CD4-positive, CD25-positive, alpha-beta regulatory T cell (primary cell): ENCODE data around the gene ITSN2. TPM values are rescaled to one million over a fixed set of nuclear protein-coding genes. Genes with fewer than 3 reads are reported as not detected.
A peak's percentile ranks its signal among the peaks of the same experiment; 100 is the strongest.

Source experiments
- ATAC-seq, 2 donors: fragments of 150-1000 bp; cut with Tn5 transposase; one replicate each; pipeline ENCODE4 v1.10.0; 2021; ENCODE audit warnings: low read depth in 2 of 2, moderate number of reproducible peaks in 2 of 2, moderate library complexity in 1 of 2
- DNase-seq, 3 donors: peaks; one replicate each; pipeline versions ENCODE4 v3.0.0 to v3.0.0-alpha.2; 2012 to 2022; ENCODE audit warnings: mixed read lengths in 1 of 3
- H3K27ac ChIP-seq: one replicate; pipeline ENCODE4 v1.7.0; 2013; ENCODE audit warnings: mild to moderate bottlenecking, low read length; ENCODE audit not compliant: insufficient read depth, poor library complexity, severe bottlenecking
- H3K27me3 ChIP-seq: one replicate; pipeline ENCODE4 v1.7.0; 2013; ENCODE audit warnings: low read length; ENCODE audit not compliant: control insufficient read depth, insufficient read depth
- H3K36me3 ChIP-seq: one replicate; pipeline ENCODE4 v1.7.0; 2013; ENCODE audit warnings: mild to moderate bottlenecking, low read length, moderate library complexity; ENCODE audit not compliant: control insufficient read depth, insufficient read depth
- H3K4me1 ChIP-seq: 2 replicates; pipeline ENCODE4 v1.7.0; 2013; ENCODE audit warnings: mild to moderate bottlenecking, low read length; ENCODE audit not compliant: insufficient read depth, control insufficient read depth, poor library complexity, severe bottlenecking
- H3K4me3 ChIP-seq: one replicate; pipeline ENCODE4 v1.7.0; 2013; ENCODE audit warnings: low read depth, mild to moderate bottlenecking, low read length, moderate library complexity
- H3K9me3 ChIP-seq, 2 experiments: 1 replicate in 1 of 2; 2 replicates in 1 of 2; pipeline ENCODE4 v1.7.0; 2013; ENCODE audit warnings: low read length in 2 of 2, mild to moderate bottlenecking in 1 of 2, moderate library complexity in 1 of 2; ENCODE audit not compliant: control insufficient read depth in 2 of 2
- H3K27ac Mint-ChIP-seq, 3 donors: one replicate each; pipeline ENCODE4 v1.8.0; 2020 to 2022; ENCODE audit warnings: mild to moderate bottlenecking in 3 of 3, mixed read lengths in 3 of 3, moderate library complexity in 2 of 3
- H3K27me3 Mint-ChIP-seq: one replicate; pipeline ENCODE4 v1.8.0; 2022; ENCODE audit warnings: mild to moderate bottlenecking, mixed read lengths
- H3K36me3 Mint-ChIP-seq: one replicate; pipeline ENCODE4 v1.8.0; 2020; ENCODE audit warnings: mixed read lengths
- H3K4me1 Mint-ChIP-seq, 4 donors: one replicate each; pipeline ENCODE4 v1.8.0; 2020 to 2022; ENCODE audit warnings: mixed read lengths in 4 of 4, mild to moderate bottlenecking in 1 of 4
- H3K4me3 Mint-ChIP-seq, 4 donors: one replicate each; pipeline ENCODE4 v1.8.0; 2020 to 2022; ENCODE audit warnings: mild to moderate bottlenecking in 4 of 4, mixed read lengths in 4 of 4, moderate library complexity in 3 of 4
- H3K9me3 Mint-ChIP-seq, 7 donors: one replicate each; pipeline ENCODE4 v1.8.0; 2020 to 2022; ENCODE audit warnings: mixed read lengths in 7 of 7, mild to moderate bottlenecking in 3 of 7, moderate library complexity in 2 of 7
- polyA plus RNA-seq, 4 donors: library from polyadenylated mRNA; unstranded; fragments of 300-500 nt; fragmentation: Illumina TruSeq; gene quantifications; one replicate each; pipeline ENCODE4 v1.2.3, GENCODE V29; 2021
- total RNA-seq: library from RNA; stranded (reverse); gene quantifications from one replicate; pipeline ENCODE4 v1.2.3, GENCODE V29; 2022

Gene ITSN2
- total and polyA plus RNA-seq, 5 donors from 2014 or later = 54.0 to 115 (median 58.9) TPM

- no peak for ATAC-seq
Observed at GRCh38 chr2:24169023-24169422, 191.3 kb downstream of the ITSN2 start.

DNA sequence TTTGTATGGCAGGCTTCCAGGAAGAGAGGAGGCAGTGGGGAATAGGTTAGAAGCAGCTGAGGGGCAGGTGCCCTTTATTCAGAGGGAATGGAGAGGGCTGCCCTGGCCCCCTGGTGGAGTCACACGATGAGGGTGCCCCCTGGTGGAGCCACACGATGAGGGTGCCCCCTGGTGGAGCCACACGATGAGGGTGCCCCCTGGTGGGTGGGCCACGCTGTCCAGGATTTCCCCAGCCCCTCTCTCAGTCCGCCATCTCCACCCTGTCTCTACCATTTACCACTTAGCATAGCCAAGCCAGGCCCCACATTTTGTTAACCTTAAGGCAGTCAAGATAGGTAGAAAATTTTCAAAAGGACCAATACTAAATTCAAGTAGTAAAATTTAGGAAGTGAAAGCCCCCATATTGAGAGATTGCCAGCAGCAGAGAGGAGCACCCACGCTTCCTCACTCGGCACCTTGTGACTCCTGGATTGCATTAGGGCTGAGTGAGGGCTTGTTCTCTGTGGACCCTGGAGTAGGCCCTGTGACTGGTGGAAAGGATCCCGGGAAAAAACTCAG, 195.8 kb downstream of the ITSN2 start:
- no peaks in the 10 kb centered on the region for H3K27me3 ChIP-seq
- DNase-seq (peak; percentile 4 to 20 (median 10)), ATAC-seq (peak; percentile 24 to 28)
- Mint-ChIP-seq H3K27ac (peak overlapping the region in 1 of 3 donors; percentile 23), H3K9me3 (peaks cover 0 to 3% (median 0%) of the 10 kb centered on the region in 7 donors), H3K27me3 (peaks cover 5% of the 10 kb centered on the region), H3K36me3 (peaks cover 9% of the 10 kb centered on the region), H3K4me3 (no peak overlapping the region), H3K4me1 (peaks cover 0 to 3% (median 0%) of the 10 kb centered on the region in 4 donors)
- no peaks in the 10 kb centered on the region for H3K4me1 ChIP-seq
- H3K4me3 ChIP-seq = no peak overlapping the region
- peaks cover 0 to 3% of the 10 kb centered on the region in 2 experiments for H3K9me3 ChIP-seq
- H3K27ac ChIP-seq = no peak overlapping the region
- H3K36me3 ChIP-seq = no peaks in the 10 kb centered on the region

More at GRCh38 chr2:24169023-24169422, 191.3 kb downstream of the ITSN2 start:
- H3K27ac Mint-ChIP-seq = no peak overlapping the region
- Histone ChIP-seq H3K4me1 (no peaks in the 10 kb centered on the region), H3K27ac (no peak overlapping the region), H3K4me3 (no peak overlapping the region), H3K27me3 (no peaks in the 10 kb centered on the region), H3K9me3 (no peaks in the 10 kb centered on the region), H3K36me3 (no peaks in the 10 kb centered on the region)
- DNase-seq = no peak
- H3K4me3 Mint-ChIP-seq = no peak overlapping the region
- H3K4me1 Mint-ChIP-seq = peaks cover 0 to 3% (median 0%) of the 10 kb centered on the region in 4 donors
- H3K27me3 Mint-ChIP-seq = peaks cover 16% of the 10 kb centered on the region
- H3K9me3 Mint-ChIP-seq = peaks cover 0 to 1% (median 0%) of the 10 kb centered on the region in 7 donors
- H3K36me3 Mint-ChIP-seq = peaks cover 4% of the 10 kb centered on the region

GRCh38 chr2:24163601-24164000, 196.7 kb downstream of the ITSN2 start:
- Mint-ChIP-seq H3K36me3 (peaks cover 11% of the 10 kb centered on the region), H3K4me1 (peaks cover 0 to 3% (median 0%) of the 10 kb centered on the region in 4 donors), H3K4me3 (no peak overlapping the region), H3K27ac (no peak overlapping the region), H3K9me3 (peaks cover 0 to 3% (median 0%) of the 10 kb centered on the region in 7 donors), H3K27me3 (peaks cover 5% of the 10 kb centered on the region)
- Histone ChIP-seq H3K4me1 (no peaks in the 10 kb centered on the region), H3K9me3 (peaks cover 0 to 3% of the 10 kb centered on the region in 2 experiments), H3K27ac (no peak overlapping the region), H3K4me3 (no peak overlapping the region), H3K27me3 (no peaks in the 10 kb centered on the region), H3K36me3 (no peaks in the 10 kb centered on the region)
- DNase-seq (no peak), ATAC-seq (no peak)

GRCh38 chr2:24163186-24163585, 197.2 kb downstream of the ITSN2 start:
- ATAC-seq = no peak

DNA sequence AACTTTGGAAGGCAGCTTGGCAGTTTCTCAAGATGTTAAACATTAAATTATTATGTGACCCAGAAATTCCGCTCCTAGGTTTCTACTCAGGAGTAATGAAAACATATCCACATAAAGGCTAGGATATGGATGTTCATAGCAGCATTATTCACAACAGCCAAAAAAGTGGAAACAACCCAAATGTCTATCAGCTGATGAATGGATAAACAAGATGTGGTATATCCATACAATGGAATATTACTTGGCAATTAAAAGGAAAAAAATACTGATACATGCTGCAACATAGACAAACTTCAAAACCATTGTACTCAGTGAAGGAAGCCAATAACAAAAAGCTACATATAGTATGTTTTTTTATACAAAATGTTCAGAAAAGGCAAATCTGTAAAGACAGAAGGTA, 197.8 kb downstream of the ITSN2 start:
- Mint-ChIP-seq H3K4me3 (no peak overlapping the region), H3K9me3 (peaks cover 0 to 3% (median 0%) of the 10 kb centered on the region in 7 donors), H3K27me3 (peaks cover 5% of the 10 kb centered on the region), H3K27ac (peak overlapping the region in 1 of 3 donors; percentile 32), H3K36me3 (peaks cover 15% of the 10 kb centered on the region), H3K4me1 (peaks cover 0 to 3% (median 0%) of the 10 kb centered on the region in 4 donors)
- DNase-seq (no peak), ATAC-seq (no peak)
- no peaks in the 10 kb centered on the region for H3K4me1 ChIP-seq
- H3K27ac ChIP-seq = no peak overlapping the region
- no peaks in the 10 kb centered on the region for H3K27me3 ChIP-seq
- peaks cover 0 to 3% of the 10 kb centered on the region in 2 experiments for H3K9me3 ChIP-seq
- no peak overlapping the region for H3K4me3 ChIP-seq
- H3K36me3 ChIP-seq = no peaks in the 10 kb centered on the region

More at GRCh38 chr2:24163186-24163585, 197.2 kb downstream of the ITSN2 start:
- no peak overlapping the region for H3K4me3 Mint-ChIP-seq
- Histone ChIP-seq H3K27ac (no peak overlapping the region), H3K9me3 (peaks cover 0 to 3% of the 10 kb centered on the region in 2 experiments), H3K36me3 (no peaks in the 10 kb centered on the region), H3K4me3 (no peak overlapping the region), H3K4me1 (no peaks in the 10 kb centered on the region), H3K27me3 (no peaks in the 10 kb centered on the region)
- H3K27ac Mint-ChIP-seq = no peak overlapping the region
- peaks cover 0 to 3% (median 0%) of the 10 kb centered on the region in 7 donors for H3K9me3 Mint-ChIP-seq
- H3K36me3 Mint-ChIP-seq = peaks cover 14% of the 10 kb centered on the region
- H3K27me3 Mint-ChIP-seq = peaks cover 5% of the 10 kb centered on the region
- peaks cover 0 to 3% (median 0%) of the 10 kb centered on the region in 4 donors for H3K4me1 Mint-ChIP-seq
- no peak for DNase-seq

GRCh38 chr2:24160761-24161160, 199.6 kb downstream of the ITSN2 start:
- no peaks in the 10 kb centered on the region for H3K4me1 ChIP-seq
- H3K4me3 ChIP-seq = no peak overlapping the region
- Mint-ChIP-seq H3K4me3 (no peak overlapping the region), H3K27ac (no peak overlapping the region), H3K27me3 (peaks cover 5% of the 10 kb centered on the region), H3K4me1 (no peaks in the 10 kb centered on the region), H3K9me3 (peaks cover 0 to 3% (median 0%) of the 10 kb centered on the region in 7 donors), H3K36me3 (peaks cover 20% of the 10 kb centered on the region)
- H3K27ac ChIP-seq = no peak overlapping the region
- no peaks in the 10 kb centered on the region for H3K36me3 ChIP-seq
- ATAC-seq = no peak
- H3K9me3 ChIP-seq = peaks cover 0 to 3% of the 10 kb centered on the region in 2 experiments
- no peak for DNase-seq
- no peaks in the 10 kb centered on the region for H3K27me3 ChIP-seq

GRCh38 chr2:24159708-24160107, 200.6 kb downstream of the ITSN2 start:
- Histone ChIP-seq H3K27me3 (no peaks in the 10 kb centered on the region), H3K27ac (no peak overlapping the region), H3K9me3 (peaks cover 0 to 3% of the 10 kb centered on the region in 2 experiments), H3K4me1 (no peaks in the 10 kb centered on the region), H3K36me3 (no peaks in the 10 kb centered on the region), H3K4me3 (no peak overlapping the region)
- H3K4me3 Mint-ChIP-seq = no peak overlapping the region
- DNase-seq = no peak
- ATAC-seq = no peak
- no peak overlapping the region for H3K27ac Mint-ChIP-seq
- peaks cover 0 to 3% (median 0%) of the 10 kb centered on the region in 7 donors for H3K9me3 Mint-ChIP-seq
- H3K27me3 Mint-ChIP-seq = no peaks in the 10 kb centered on the region
- no peaks in the 10 kb centered on the region for H3K4me1 Mint-ChIP-seq
- peaks cover 20% of the 10 kb centered on the region for H3K36me3 Mint-ChIP-seq

- no peak for ATAC-seq
- Mint-ChIP-seq H3K9me3 (peaks cover 0 to 3% (median 0%) of the 10 kb centered on the region in 7 donors), H3K4me1 (no peaks in the 10 kb centered on the region), H3K36me3 (peaks cover 20% of the 10 kb centered on the region), H3K27me3 (no peaks in the 10 kb centered on the region), H3K4me3 (no peak overlapping the region), H3K27ac (no peak overlapping the region)
- no peaks in the 10 kb centered on the region for H3K4me1 ChIP-seq
- no peaks in the 10 kb centered on the region for H3K36me3 ChIP-seq
- no peak overlapping the region for H3K4me3 ChIP-seq
- peaks cover 0 to 3% of the 10 kb centered on the region in 2 experiments for H3K9me3 ChIP-seq
- no peak overlapping the region for H3K27ac ChIP-seq
- no peak for DNase-seq
- H3K27me3 ChIP-seq = no peaks in the 10 kb centered on the region
Observed at GRCh38 chr2:24158131-24158530, 202.2 kb downstream of the ITSN2 start.
